Stimulated activated CD8-positive, alpha-beta memory T cell treated with anti-CD3 and anti-CD28 coated beads, Interleukin-2, amount 100 ng/mL, for 1 hour (primary cell): Measurements from ENCODE around the gene NTN1.

Source experiments
- DNase-seq, 2 donors: peaks; one replicate each; pipeline ENCODE4 v3.0.0-alpha.2; 2020; ENCODE audit warnings: low read depth in 2 of 2

NTN1 gene

GRCh38 chr17:9195961-9196670 lies 174.8 kb downstream of the NTN1 start:
- no peak for DNase-seq

GRCh38 chr17:9199571-9200551 lies 178.6 kb downstream of the NTN1 start:
- no peak for DNase-seq

- DNase-seq, result no peak
These were observed 179.5 kb downstream of the NTN1 start for GRCh38 chr17:9200699-9201359.

- DNase-seq, result no peak
These were observed 181.2 kb downstream of the NTN1 start for GRCh38 chr17:9202532-9202931.

- DNase-seq, result no peak
These were observed 182.6 kb downstream of the NTN1 start for GRCh38 chr17:9203771-9204425.

GRCh38 chr17:9204637-9205329 lies 183.5 kb downstream of the NTN1 start:
- no peak for DNase-seq

- no peak for DNase-seq
These were observed 184.5 kb downstream of the NTN1 start for GRCh38 chr17:9205520-9206409.

GRCh38 chr17:9206410-9206703 lies 185.0 kb downstream of the NTN1 start:
- no peak for DNase-seq

- no peak for DNase-seq
These were observed 185.5 kb downstream of the NTN1 start for GRCh38 chr17:9206741-9207332.

GRCh38 chr17:9208381-9209105 lies 187.2 kb downstream of the NTN1 start:
- DNase-seq, result no peak

GRCh38 chr17:9209347-9209746 lies 188.0 kb downstream of the NTN1 start:
- DNase-seq, result no peak

GRCh38 chr17:9209781-9210370 lies 188.6 kb downstream of the NTN1 start:
- DNase-seq, result no peak

- no peak for DNase-seq
These were observed 189.9 kb downstream of the NTN1 start for GRCh38 chr17:9211133-9211765.

GRCh38 chr17:9212376-9213302 lies 191.3 kb downstream of the NTN1 start:
- DNase-seq, result no peak

- no peak for DNase-seq
These were observed 192.0 kb downstream of the NTN1 start for GRCh38 chr17:9213303-9213640.

GRCh38 chr17:9215465-9215864 lies 194.2 kb downstream of the NTN1 start:
- DNase-seq, result no peak
